ENCODE measurements around the gene IRS4. TPM values are rescaled to one million over a fixed set of nuclear protein-coding genes. Genes with fewer than 3 reads are reported as not detected.
A peak's percentile ranks its signal among the peaks of the same experiment; 100 is the strongest.

IRS4 gene
- polyA plus RNA-seq, 3 donors, result not detected

DNA sequence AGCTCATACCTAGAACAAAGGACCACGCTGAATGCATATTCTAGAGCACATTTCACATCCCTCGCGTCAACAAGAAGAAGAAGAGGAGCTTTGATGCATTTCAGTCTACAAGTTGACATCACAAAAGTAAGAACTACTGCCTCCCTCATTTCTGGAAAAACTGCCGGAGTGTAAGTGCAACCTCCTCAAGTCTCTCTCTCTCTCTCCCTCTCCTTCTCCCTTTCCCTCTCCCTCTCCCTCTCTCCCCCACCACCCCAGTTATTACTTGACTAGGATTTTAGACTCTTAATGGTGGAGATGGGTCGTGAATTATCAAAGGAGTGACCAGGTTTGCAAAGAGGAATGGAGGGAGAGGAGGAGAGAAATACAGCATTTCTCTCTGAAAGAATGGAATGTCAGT, 1.4 kb upstream of the IRS4 start:
- WGBS (ENCODE audit: insufficient coverage), result no CpG with 5 or more reads among the region's 5 CpGs
- DNase-seq, result no peak
- H3K36me3 ChIP-seq (replicated peaks in 1 of 2; ENCODE audit: control insufficient read depth in 1 of 2, insufficient read depth in 2 of 2, low read length in 2 of 2), result no peaks in the 10 kb centered on the region
- TF ChIP-seq, protein P1, sequence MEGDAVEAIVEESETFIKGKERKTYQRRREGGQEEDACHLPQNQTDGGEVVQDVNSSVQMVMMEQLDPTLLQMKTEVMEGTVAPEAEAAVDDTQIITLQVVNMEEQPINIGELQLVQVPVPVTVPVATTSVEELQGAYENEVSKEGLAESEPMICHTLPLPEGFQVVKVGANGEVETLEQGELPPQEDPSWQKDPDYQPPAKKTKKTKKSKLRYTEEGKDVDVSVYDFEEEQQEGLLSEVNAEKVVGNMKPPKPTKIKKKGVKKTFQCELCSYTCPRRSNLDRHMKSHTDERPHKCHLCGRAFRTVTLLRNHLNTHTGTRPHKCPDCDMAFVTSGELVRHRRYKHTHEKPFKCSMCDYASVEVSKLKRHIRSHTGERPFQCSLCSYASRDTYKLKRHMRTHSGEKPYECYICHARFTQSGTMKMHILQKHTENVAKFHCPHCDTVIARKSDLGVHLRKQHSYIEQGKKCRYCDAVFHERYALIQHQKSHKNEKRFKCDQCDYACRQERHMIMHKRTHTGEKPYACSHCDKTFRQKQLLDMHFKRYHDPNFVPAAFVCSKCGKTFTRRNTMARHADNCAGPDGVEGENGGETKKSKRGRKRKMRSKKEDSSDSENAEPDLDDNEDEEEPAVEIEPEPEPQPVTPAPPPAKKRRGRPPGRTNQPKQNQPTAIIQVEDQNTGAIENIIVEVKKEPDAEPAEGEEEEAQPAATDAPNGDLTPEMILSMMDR (IDR thresholded peaks at IDR 0.05), result no peak
- no peaks in the 10 kb centered on the region for H3K4me1 ChIP-seq (ENCODE audit: control insufficient read depth in 1 of 2, insufficient read depth in 2 of 2, low read length in 2 of 2)
- no peak overlapping the region for H3K4me3 ChIP-seq (replicated peaks in 1 of 3; ENCODE audit: low read depth in 2 of 3, low read length in 3 of 3)
- H3K9ac ChIP-seq (ENCODE audit: insufficient read depth, low read length, poor library complexity, severe bottlenecking), result no peak overlapping the region
- H3K27ac ChIP-seq (ENCODE audit: low read depth in 1 of 2, low read length in 2 of 2), result no peak overlapping the region
- H3K9me3 Mint-ChIP-seq, result peaks cover 0 to 37% (median 14%) of the 10 kb centered on the region in 7 donors
- H3K27ac Mint-ChIP-seq, result no peak overlapping the region
- intact Hi-C loops (cut with micrococcal nuclease), result no loop called here
- no peaks in the 10 kb centered on the region for H4K20me1 ChIP-seq (ENCODE audit: insufficient read depth, low read length)
- H3K9me3 ChIP-seq (replicated peaks in 1 of 2; ENCODE audit: control insufficient read depth in 1 of 2, insufficient read depth in 1 of 2, low read length in 2 of 2), result peaks cover 0 to 8% of the 10 kb centered on the region in 2 donors
- H3K36me3 Mint-ChIP-seq, result no peaks in the 10 kb centered on the region
- H3K27me3 ChIP-seq (ENCODE audit: control insufficient read depth in 2 of 2, insufficient read depth in 2 of 2, low read length in 2 of 2), result peaks cover 10 to 59% of the 10 kb centered on the region in 2 donors
- peaks cover 1% of the 10 kb centered on the region for H3K4me1 Mint-ChIP-seq
- no peaks in the 10 kb centered on the region for H3K79me2 ChIP-seq (ENCODE audit: insufficient read depth, low read length)
- H3K27me3 Mint-ChIP-seq (ENCODE audit: low read depth in 3 of 3), result peaks cover 51 to 60% (median 59%) of the 10 kb centered on the region in 3 donors
- H3K4me2 ChIP-seq (replicated peaks; ENCODE audit: extremely low read depth, low read length, poor library complexity, severe bottlenecking), result no peak overlapping the region
- peak overlapping the region in 1 of 2 donors; percentile 30 for H3K4me3 Mint-ChIP-seq
- no peak overlapping the region for H2AFZ ChIP-seq (ENCODE audit: insufficient read depth, low read depth, low read length, poor library complexity, severe bottlenecking)

DNA sequence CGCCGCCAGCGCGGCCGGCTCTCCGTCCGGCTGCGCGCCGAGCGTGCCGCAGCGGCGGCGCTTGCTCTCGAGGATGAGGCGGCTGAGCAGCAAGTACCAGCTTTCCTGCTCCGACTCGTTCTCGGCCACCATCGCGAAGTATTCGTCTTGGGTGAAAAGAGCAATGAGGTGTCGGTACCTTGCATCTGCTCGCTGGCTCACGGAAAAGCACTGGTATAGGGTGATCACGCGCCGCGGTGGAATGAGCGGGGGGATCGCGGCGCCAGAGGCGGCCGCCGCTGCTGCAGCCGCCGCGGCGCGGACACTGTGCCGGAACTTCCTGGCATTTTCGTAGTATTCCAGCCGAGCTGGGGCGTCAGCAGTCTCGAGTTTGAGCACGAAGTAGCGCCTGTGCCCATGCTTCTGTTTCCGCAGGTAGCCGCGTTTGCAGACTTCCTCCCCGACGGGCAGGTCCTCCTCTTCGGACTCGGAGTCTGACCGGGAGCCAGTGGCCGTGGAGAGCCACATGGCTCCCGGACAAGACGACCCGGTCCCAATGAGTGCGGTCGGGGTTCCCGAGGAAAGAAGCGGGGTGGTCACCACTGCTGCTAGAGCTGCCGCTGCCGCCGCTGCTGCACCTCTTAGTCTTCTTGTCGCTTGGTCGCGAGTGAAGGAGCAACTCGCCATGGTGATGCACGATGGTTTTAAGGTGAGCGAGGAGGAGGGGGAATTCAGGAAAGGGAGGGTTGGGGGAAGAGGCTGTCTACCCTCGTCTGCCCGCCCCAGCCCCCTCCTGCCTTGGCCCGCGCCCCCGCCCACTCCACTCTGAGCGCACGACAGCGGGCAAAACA, 469 bp downstream of the IRS4 start:
- WGBS (ENCODE audit: insufficient coverage), result under 1% methylated on average over 62 of the region's 82 CpGs

More for the DNA sequence above, 469 bp downstream of the IRS4 start:
- H3K4me3 Mint-ChIP-seq, result peak overlapping the region in 1 of 2 donors; percentile 73
- H3K27me3 ChIP-seq (ENCODE audit: control insufficient read depth in 2 of 2, insufficient read depth in 2 of 2, low read length in 2 of 2), result peaks cover 16 to 77% of the 10 kb centered on the region in 2 donors
- no peaks in the 10 kb centered on the region for H3K79me2 ChIP-seq (ENCODE audit: insufficient read depth, low read length)
- no peaks in the 10 kb centered on the region for H3K36me3 Mint-ChIP-seq
- H3K4me3 ChIP-seq (replicated peaks in 1 of 3; ENCODE audit: low read depth in 2 of 3, low read length in 3 of 3), result no peak overlapping the region
- no peak overlapping the region for H2AFZ ChIP-seq (ENCODE audit: insufficient read depth, low read depth, low read length, poor library complexity, severe bottlenecking)
- peak overlapping the region; percentile 27 for H3K4me2 ChIP-seq (replicated peaks; ENCODE audit: extremely low read depth, low read length, poor library complexity, severe bottlenecking)
- H3K4me1 Mint-ChIP-seq, result peaks cover 1% of the 10 kb centered on the region
- H3K27ac ChIP-seq (ENCODE audit: low read depth in 1 of 2, low read length in 2 of 2), result no peak overlapping the region
- no peaks in the 10 kb centered on the region for H3K36me3 ChIP-seq (replicated peaks in 1 of 2; ENCODE audit: control insufficient read depth in 1 of 2, insufficient read depth in 2 of 2, low read length in 2 of 2)
- TF ChIP-seq, protein P1 (IDR thresholded peaks at IDR 0.05), result no peak
- no peak overlapping the region for H3K9ac ChIP-seq (ENCODE audit: insufficient read depth, low read length, poor library complexity, severe bottlenecking)
- H3K4me1 ChIP-seq (ENCODE audit: control insufficient read depth in 1 of 2, insufficient read depth in 2 of 2, low read length in 2 of 2), result no peaks in the 10 kb centered on the region
- H3K27me3 Mint-ChIP-seq (ENCODE audit: low read depth in 3 of 3), result peaks cover 61 to 77% (median 76%) of the 10 kb centered on the region in 3 donors
- intact Hi-C loops (cut with micrococcal nuclease), result no loop called here
- no peaks in the 10 kb centered on the region for H4K20me1 ChIP-seq (ENCODE audit: insufficient read depth, low read length)
- peaks cover 0 to 41% (median 14%) of the 10 kb centered on the region in 7 donors for H3K9me3 Mint-ChIP-seq
- peaks cover 0 to 12% of the 10 kb centered on the region in 2 donors for H3K9me3 ChIP-seq (replicated peaks in 1 of 2; ENCODE audit: control insufficient read depth in 1 of 2, insufficient read depth in 1 of 2, low read length in 2 of 2)
- no peak for DNase-seq
- no peak overlapping the region for H3K27ac Mint-ChIP-seq

Data from CD14-positive monocyte (primary cell).